ENCODE results near the gene GHRH.

The GHRH gene

DNA sequence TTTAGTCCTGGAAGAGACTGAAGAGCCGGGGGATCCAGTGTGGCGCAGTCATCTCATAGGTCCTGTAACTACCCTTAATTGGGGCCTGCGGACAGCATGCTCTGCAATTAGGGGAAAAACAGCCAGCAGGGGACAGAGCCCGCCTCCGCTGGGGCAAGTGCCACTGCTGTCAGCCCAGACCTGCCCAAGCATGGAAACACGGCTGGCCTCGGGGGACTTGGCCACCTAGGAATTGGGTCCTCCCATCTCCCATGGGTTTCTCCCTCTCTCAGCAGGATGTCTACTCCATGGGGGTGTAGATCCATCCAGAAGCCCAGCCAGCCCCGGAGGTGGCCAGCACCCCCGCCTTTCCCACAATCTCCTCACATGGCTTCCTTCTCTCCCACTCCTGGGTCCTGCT lies 3.6 kb downstream of the GHRH start:
- TF ChIP-seq, protein P1, sequence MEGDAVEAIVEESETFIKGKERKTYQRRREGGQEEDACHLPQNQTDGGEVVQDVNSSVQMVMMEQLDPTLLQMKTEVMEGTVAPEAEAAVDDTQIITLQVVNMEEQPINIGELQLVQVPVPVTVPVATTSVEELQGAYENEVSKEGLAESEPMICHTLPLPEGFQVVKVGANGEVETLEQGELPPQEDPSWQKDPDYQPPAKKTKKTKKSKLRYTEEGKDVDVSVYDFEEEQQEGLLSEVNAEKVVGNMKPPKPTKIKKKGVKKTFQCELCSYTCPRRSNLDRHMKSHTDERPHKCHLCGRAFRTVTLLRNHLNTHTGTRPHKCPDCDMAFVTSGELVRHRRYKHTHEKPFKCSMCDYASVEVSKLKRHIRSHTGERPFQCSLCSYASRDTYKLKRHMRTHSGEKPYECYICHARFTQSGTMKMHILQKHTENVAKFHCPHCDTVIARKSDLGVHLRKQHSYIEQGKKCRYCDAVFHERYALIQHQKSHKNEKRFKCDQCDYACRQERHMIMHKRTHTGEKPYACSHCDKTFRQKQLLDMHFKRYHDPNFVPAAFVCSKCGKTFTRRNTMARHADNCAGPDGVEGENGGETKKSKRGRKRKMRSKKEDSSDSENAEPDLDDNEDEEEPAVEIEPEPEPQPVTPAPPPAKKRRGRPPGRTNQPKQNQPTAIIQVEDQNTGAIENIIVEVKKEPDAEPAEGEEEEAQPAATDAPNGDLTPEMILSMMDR (conservative IDR thresholded peaks at IDR 0.05; ENCODE audit: low read depth, low read length) = no peak
- no peak overlapping the region for H3K4me3 ChIP-seq (ENCODE audit: low read length)
- DNase-seq (ENCODE audit: low read depth) = no peak

DNA sequence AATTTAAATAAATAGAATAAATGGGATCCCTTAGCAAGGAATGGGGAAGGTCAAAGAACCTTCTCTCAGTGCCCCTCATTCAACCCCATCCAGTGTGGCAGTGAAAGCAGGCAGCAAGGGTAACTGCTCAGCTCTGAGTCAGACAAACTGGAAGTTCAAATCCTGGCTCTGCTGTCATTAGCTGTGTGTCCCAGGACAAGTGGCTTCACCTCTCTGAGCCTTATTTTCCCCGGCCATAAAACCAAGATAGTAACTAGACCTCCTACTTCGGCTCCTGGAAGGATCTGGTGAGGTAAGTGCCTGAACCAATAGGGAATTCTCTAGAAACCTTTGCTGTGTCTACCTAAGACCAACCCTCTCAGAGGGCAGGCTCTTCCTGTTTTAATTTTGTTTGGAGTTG lies 4.1 kb downstream of the GHRH start:
- H3K4me3 ChIP-seq (ENCODE audit: low read length) = no peak overlapping the region
- TF ChIP-seq, protein P1 (conservative IDR thresholded peaks at IDR 0.05; ENCODE audit: low read depth, low read length) = no peak
- DNase-seq (ENCODE audit: low read depth) = no peak

DNA sequence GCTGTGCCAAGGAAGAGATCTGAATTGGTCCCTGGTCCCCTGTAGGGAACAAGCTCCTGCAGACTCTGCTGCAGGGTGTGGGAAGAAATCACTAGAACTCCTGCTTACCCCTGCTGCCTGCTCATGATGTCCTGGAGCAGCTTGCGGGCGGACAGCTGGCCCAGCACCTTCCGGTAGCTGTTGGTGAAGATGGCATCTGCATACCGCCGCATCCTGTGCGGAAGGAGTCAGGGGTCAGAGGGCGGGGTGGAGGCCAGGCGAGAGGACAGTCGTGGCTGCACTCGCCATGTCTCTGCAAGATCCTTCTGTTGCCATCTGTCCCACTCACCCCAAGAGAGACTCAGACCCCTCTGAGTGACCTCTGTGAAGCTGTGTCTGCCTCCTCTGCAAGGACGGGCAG lies 5.3 kb downstream of the GHRH start:
- H3K4me3 ChIP-seq (ENCODE audit: low read length) = no peak overlapping the region
- no peak for DNase-seq (ENCODE audit: low read depth)
- TF ChIP-seq, protein P1 (conservative IDR thresholded peaks at IDR 0.05; ENCODE audit: low read depth, low read length) = no peak

DNA sequence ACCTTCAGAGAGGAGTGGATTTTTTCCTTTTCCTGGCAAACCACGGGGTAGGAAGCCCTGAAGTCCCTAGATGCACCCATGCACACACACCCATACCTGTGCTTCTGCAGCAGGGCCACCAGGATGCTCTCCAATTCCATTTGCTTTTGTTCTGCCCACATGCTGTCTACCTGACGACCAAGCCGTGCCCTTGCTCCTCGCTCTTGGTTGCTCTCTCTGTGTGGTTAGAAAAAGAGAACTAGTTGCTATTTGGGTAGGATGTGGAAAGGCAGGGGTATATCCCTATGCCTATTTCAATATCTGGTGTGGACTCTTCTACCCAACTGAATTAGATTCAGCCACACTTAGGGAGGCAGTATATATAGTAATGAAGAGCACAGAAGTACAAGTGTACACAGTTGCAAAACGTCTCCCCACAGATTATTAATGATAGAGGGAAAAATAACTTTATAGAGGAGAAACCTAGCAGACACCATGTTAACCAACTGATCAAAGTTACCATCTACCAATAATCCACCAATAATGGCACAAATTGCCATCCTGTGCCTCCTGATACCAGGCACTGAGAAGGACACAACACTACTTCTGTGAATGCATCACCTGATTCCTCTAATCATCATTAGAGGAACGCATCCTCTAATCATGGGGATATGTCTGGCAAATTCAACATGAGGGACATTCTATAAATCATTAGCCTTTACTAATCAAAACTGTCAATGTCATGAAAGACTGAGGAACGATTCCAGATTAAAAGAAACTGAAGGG lies 7.3 kb downstream of the GHRH start:
- TF ChIP-seq, protein P1 (conservative IDR thresholded peaks at IDR 0.05; ENCODE audit: low read depth, low read length) = no peak
- H3K4me3 ChIP-seq (ENCODE audit: low read length) = no peak overlapping the region
- DNase-seq (ENCODE audit: low read depth) = no peak

DNA sequence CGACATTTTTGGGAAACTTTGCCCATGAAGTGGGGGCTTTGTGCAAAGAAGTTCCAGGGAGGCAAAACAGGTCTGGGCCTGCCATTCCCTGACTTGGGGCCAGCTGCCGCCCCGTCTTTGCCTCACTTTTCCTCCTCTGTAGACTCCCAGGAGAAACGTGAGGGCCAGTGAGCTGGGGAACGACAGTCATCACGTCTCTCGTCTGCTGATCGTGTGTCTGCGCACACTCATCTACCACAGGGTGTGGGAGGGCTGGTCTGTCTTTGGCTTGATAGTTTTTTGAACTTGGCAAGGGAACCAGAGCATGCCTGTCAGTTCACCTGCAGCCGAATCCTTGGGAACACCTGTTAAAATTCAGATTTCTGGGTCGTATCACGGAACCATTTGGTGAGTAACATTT lies 8.5 kb downstream of the GHRH start:
- DNase-seq (ENCODE audit: low read depth) = no peak
- no peak overlapping the region for H3K4me3 ChIP-seq (ENCODE audit: low read length)
- TF ChIP-seq, protein P1 (conservative IDR thresholded peaks at IDR 0.05; ENCODE audit: low read depth, low read length) = no peak

DNA sequence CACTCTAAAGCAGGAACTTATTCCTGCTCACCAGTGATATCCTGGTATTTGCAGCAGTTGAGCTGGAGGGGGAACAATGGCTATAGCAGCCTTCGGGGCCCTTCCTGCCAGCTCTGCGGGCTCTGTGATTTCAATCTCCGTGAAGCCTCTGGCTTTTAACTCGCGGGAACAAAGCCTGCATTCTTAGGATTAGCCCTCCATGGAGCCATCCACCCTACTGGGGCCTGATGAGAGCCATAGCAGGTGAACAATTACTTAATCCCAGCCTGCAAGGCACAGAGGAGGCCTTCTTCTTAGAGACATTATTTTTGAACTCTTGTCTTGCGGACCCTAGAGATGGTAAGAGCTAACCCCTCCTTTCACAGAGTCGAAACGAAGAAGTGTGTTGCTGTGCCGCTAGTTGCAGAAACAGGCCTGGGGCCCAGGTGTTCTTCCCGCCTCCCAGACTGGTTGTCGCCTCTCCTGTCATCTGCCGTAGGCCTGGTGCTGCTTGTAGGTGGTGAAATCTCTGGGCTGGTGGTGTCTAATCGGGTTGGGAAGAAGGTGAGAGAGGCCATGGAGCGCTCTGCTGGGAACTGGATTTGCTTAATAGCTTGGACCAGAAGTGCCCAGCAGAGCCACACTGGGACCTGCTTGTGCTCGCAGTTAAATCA lies 9.7 kb downstream of the GHRH start:
- H3K4me3 ChIP-seq (ENCODE audit: low read length) = no peak overlapping the region
- DNase-seq (ENCODE audit: low read depth) = no peak
- TF ChIP-seq, protein P1 (conservative IDR thresholded peaks at IDR 0.05; ENCODE audit: low read depth, low read length) = no peak

DNA sequence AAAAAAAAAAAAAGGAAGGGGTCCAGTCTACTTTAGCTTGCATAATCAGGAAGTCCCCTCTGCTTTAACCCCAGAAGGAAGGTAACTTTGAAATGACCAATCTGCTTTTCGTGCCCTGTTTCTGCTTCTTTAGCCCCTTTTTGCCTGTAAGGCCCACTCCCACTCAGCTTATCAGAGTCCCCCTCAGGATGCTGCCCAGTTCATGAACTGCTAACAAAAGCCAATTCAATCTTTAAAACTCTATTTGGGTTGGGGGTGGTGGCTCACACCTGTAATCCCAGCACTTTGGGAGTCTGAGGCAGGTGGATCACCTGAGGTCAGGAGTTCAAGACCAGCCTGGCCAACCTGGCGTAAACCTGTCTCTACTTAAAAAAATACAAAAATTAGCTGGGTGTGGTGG lies 12.3 kb downstream of the GHRH start:
- no peak for DNase-seq (ENCODE audit: low read depth)
- H3K4me3 ChIP-seq (ENCODE audit: low read length) = no peak overlapping the region
- TF ChIP-seq, protein P1 (conservative IDR thresholded peaks at IDR 0.05; ENCODE audit: low read depth, low read length) = no peak

Data from retinal pigment epithelial cell (primary cell).